Measurements from ENCODE around the gene CCNO. TPM values are rescaled to one million over a fixed set of nuclear protein-coding genes. Genes with fewer than 3 reads are reported as not detected.

Gene CCNO
- total RNA-seq, 2 donors from 2014 or later = 2.5 to 2.6 TPM

DNA sequence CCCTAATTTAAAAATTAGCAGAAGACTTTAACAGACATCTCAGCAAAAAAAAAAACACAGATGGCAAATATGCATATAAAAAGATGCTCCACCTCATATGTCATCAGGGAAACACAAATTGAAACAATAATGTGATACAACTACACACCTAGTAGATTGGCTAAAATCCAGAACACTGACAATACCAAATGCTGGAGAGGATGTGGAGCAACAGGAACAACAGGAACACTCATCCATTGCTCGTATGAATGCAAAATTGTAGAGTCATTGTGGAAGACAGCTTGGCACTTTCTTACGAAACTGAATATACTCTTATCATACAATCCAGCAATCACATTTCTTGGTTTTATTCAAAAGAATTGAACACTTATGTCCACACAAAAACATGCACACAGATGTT, 28.4 kb downstream of the CCNO start:
- H3K4me3 ChIP-seq = no peak overlapping the region
- no peaks in the 10 kb centered on the region for H3K27me3 ChIP-seq
- H3K9me3 ChIP-seq = no peaks in the 10 kb centered on the region
- H3K27ac ChIP-seq = no peak overlapping the region
- no peaks in the 10 kb centered on the region for H3K36me3 ChIP-seq
- no peak for DNase-seq
- no peaks in the 10 kb centered on the region for H3K4me1 ChIP-seq
- intact Hi-C loops (cut with DNase I) = no loop called here
- TF ChIP-seq, protein P1, sequence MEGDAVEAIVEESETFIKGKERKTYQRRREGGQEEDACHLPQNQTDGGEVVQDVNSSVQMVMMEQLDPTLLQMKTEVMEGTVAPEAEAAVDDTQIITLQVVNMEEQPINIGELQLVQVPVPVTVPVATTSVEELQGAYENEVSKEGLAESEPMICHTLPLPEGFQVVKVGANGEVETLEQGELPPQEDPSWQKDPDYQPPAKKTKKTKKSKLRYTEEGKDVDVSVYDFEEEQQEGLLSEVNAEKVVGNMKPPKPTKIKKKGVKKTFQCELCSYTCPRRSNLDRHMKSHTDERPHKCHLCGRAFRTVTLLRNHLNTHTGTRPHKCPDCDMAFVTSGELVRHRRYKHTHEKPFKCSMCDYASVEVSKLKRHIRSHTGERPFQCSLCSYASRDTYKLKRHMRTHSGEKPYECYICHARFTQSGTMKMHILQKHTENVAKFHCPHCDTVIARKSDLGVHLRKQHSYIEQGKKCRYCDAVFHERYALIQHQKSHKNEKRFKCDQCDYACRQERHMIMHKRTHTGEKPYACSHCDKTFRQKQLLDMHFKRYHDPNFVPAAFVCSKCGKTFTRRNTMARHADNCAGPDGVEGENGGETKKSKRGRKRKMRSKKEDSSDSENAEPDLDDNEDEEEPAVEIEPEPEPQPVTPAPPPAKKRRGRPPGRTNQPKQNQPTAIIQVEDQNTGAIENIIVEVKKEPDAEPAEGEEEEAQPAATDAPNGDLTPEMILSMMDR (IDR thresholded peaks at IDR 0.05) = no peak
- no peak overlapping the region for H3K9ac ChIP-seq (ENCODE audit: low read depth in 2 of 2, low read length in 2 of 2)

DNA sequence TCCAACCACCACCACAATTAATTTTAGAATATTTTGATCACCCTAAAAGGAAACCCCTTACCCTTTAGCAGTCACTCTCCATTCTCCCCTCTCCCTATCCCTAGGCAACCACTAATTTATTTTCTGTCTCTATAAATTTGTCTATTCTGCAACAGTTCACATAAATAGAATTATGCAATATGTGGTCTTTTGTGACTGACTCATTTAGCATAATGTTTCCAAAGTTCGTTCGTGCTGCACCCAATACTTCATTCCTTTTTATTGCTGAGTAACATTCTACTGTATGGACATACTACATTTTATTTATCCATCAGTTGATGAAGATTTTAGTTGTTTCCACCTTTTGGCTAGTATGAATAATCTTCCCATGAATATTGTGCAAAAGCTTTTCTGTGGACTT, 42.2 kb downstream of the CCNO start:
- DNase-seq = no peak
- H3K36me3 ChIP-seq = no peaks in the 10 kb centered on the region
- H3K4me1 ChIP-seq = no peaks in the 10 kb centered on the region
- H3K27ac ChIP-seq = no peak overlapping the region
- no peak overlapping the region for H3K4me3 ChIP-seq
- intact Hi-C loops (cut with DNase I) = no loop called here
- peaks cover 8% of the 10 kb centered on the region for H3K27me3 ChIP-seq
- H3K9ac ChIP-seq (ENCODE audit: low read depth in 2 of 2, low read length in 2 of 2) = no peak overlapping the region
- no peaks in the 10 kb centered on the region for H3K9me3 ChIP-seq
- TF ChIP-seq, protein P1 (IDR thresholded peaks at IDR 0.05) = no peak

DNA sequence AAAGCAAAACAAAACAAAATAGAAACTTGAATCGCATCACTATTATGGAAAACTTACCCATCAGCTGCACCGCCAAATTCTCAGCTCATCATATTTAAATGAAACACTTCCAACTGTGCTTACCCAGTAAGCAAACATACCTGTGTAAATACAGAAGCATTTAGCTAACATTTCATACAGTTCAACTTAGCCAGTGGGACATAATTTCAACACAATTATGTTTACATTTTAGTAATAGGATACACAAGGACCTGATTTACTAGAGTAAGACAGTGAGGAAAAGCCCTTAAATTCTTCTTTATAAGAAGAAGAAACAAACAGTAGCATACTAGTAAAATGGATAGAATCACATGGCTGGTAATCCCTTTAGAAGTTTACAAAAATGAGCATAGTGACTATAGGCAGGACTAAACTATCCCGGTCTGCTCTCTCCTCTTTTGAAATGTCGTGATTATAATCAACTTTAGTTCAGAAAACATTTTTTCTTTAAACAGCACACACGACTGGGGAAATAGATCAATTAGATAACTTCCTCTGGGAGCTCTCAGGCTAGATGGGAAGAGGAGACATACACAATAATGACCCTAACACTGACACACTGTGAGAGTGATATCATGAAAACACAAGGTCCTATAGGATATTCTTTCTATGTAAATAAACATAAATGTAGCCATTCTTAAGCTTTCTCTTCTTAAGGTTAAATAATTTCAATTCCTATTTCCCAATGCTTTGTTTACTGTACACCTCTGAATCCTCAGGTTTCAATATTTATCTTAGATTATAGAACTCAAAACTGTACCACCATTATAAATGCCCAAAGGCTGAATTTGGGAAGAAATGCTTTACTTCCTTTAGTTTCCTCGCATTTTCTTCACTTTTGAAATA, 44.5 kb downstream of the CCNO start:
- Histone ChIP-seq H3K4me3 (no peak overlapping the region), H3K4me1 (no peaks in the 10 kb centered on the region), H3K36me3 (no peaks in the 10 kb centered on the region), H3K27me3 (peaks cover 8% of the 10 kb centered on the region), H3K9ac (ENCODE audit: low read depth in 2 of 2, low read length in 2 of 2) (no peak overlapping the region), H3K27ac (no peak overlapping the region), H3K9me3 (no peaks in the 10 kb centered on the region)
- TF ChIP-seq, protein P1 (IDR thresholded peaks at IDR 0.05) = no peak
- no peak for DNase-seq
- intact Hi-C loops (cut with DNase I) = loop anchor here (5.0 kb wide), 1 partner anchor 33 kb away; no protein-coding TSS in a partner anchor

DNA sequence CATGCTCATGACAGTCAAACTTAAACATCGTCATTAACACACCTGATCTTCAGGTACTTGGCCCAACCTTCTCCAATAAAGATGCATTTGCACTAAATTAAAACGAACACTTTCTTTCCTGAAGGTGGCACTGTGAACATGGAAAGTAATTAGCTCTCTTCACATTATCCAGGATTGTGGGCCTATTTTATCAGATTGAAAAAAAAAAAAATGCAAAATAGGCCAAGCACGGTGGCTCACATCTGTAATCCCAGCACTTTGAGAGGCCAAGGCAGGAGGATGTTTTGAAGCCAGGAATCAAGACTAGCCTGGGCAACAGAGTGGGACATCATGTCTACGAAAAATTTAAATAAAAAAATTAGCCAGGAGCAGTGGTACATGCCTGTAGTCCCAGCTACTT, 46.0 kb downstream of the CCNO start:
- no peaks in the 10 kb centered on the region for H3K36me3 ChIP-seq
- H3K27ac ChIP-seq = no peak overlapping the region
- H3K9ac ChIP-seq (ENCODE audit: low read depth in 2 of 2, low read length in 2 of 2) = no peak overlapping the region
- DNase-seq = no peak
- H3K4me3 ChIP-seq = no peak overlapping the region
- no peaks in the 10 kb centered on the region for H3K4me1 ChIP-seq
- intact Hi-C loops (cut with DNase I) = loop anchor here (5.0 kb wide), 1 partner anchor 35 kb away; no protein-coding TSS in a partner anchor
- TF ChIP-seq, protein P1 (IDR thresholded peaks at IDR 0.05) = peak; percentile 28
- no peaks in the 10 kb centered on the region for H3K9me3 ChIP-seq
- peaks cover 7% of the 10 kb centered on the region for H3K27me3 ChIP-seq

Other genes starting within 250 kb of the CCNO start
- under 1 TPM in 1 of 2 donors, not detected in 1; 0.29 TPM for gene ESM1, start 248.0 kb downstream of the CCNO start, total RNA-seq
- under 1 TPM; 0.32 to 0.40 TPM for gene GZMK, start 209.4 kb downstream of the CCNO start, total RNA-seq
- gene GZMA, start 131.0 kb downstream of the CCNO start, total RNA-seq = 1 to 10 TPM; 2.0 to 5.7 TPM
- 1 to 10 TPM; 7.1 TPM for gene GPX8, start 73.4 kb downstream of the CCNO start, total RNA-seq
- gene CDC20B, start 60.4 kb downstream of the CCNO start, total RNA-seq = not detected
- gene MCIDAS, start 6.3 kb downstream of the CCNO start, total RNA-seq = under 1 TPM; 0.13 to 0.22 TPM
- gene DHX29, start 74.1 kb upstream of the CCNO start, total RNA-seq = 10 to 100 TPM; 20.8 to 24.6 TPM
- gene MTREX, start 74.4 kb upstream of the CCNO start, total RNA-seq = 10 to 100 TPM; 53.7 to 69.0 TPM